ENCODE measurements around the gene EEPD1.

DNA sequence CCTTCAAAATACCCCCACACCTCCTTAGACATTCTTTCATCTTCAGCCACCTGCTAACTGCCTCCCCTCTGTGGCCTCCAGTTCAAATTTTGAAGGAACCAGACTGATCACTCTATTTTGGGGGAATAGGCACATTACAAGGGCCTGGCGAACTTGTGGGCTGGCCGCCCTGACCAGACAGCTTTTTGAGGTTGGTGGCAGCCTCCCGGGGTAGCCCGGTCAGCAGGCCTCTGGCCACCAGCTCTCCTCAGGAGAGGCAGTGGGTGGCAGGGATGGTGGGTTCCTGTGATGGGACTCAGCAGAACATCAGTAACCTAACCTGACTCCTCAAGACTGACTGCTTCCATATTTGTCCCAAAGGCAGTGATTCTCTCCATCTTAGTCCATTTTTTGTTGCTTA lies 17.4 kb upstream of the EEPD1 start:
- TF ChIP-seq, protein P1, sequence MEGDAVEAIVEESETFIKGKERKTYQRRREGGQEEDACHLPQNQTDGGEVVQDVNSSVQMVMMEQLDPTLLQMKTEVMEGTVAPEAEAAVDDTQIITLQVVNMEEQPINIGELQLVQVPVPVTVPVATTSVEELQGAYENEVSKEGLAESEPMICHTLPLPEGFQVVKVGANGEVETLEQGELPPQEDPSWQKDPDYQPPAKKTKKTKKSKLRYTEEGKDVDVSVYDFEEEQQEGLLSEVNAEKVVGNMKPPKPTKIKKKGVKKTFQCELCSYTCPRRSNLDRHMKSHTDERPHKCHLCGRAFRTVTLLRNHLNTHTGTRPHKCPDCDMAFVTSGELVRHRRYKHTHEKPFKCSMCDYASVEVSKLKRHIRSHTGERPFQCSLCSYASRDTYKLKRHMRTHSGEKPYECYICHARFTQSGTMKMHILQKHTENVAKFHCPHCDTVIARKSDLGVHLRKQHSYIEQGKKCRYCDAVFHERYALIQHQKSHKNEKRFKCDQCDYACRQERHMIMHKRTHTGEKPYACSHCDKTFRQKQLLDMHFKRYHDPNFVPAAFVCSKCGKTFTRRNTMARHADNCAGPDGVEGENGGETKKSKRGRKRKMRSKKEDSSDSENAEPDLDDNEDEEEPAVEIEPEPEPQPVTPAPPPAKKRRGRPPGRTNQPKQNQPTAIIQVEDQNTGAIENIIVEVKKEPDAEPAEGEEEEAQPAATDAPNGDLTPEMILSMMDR (IDR thresholded peaks at IDR 0.05; ENCODE audit: insufficient read depth, low read depth, low read length): no peak
- TF ChIP-seq EZH2 (IDR thresholded peaks at IDR 0.05; ENCODE audit: insufficient read depth, low read length): no peak

Measured in astrocyte (in vitro differentiated cells and primary cell).